ENCODE data around the gene SLC66A1. TPM values are rescaled to one million over a fixed set of nuclear protein-coding genes. Genes with fewer than 3 reads are reported as not detected.
"Not testable (repeated sequence)": the region's sequence is repeated elsewhere in the genome, so short reads cannot be mapped to it uniquely, and the experiment has no call there.

Gene SLC66A1
- total RNA-seq, 1 donor from 2014 or later: 4.8 TPM

- H3K36me3 Mint-ChIP-seq; H3K27me3 ChIP-seq; H3K36me3 ChIP-seq; H3K4me3 ChIP-seq; H3K4me1 Mint-ChIP-seq; H2AFZ ChIP-seq (replicated peaks); H3K27ac Mint-ChIP-seq; H3K27me3 Mint-ChIP-seq (ENCODE audit: insufficient read depth, low read depth); H4K20me1 ChIP-seq (ENCODE audit: low read depth); H3K27ac ChIP-seq; H3K9ac ChIP-seq; H3K9me3 ChIP-seq (ENCODE audit: low read depth); H3K9me3 Mint-ChIP-seq; H3K79me2 ChIP-seq (ENCODE audit: low read depth); H3K4me2 ChIP-seq; H3K4me1 ChIP-seq; H3K4me3 Mint-ChIP-seq; H3F3A ChIP-seq (ENCODE audit: low read depth): not testable (repeated sequence)
- peak; percentile 42 for TF ChIP-seq CTCF (IDR thresholded peaks at IDR 0.05)
- DNase-seq (ENCODE audit: low spot score): peak; percentile 26
These were observed 42.4 kb upstream of the SLC66A1 start for GRCh38 chr1:19269427-19270342.

GRCh38 chr1:19270343-19270730 lies 41.8 kb upstream of the SLC66A1 start:
- not testable (repeated sequence) for H3K4me1 ChIP-seq; DNase-seq (ENCODE audit: low spot score); H3F3A ChIP-seq (ENCODE audit: low read depth); H3K36me3 ChIP-seq; H3K36me3 Mint-ChIP-seq; H3K4me2 ChIP-seq; H3K9me3 ChIP-seq (ENCODE audit: low read depth); H3K4me3 Mint-ChIP-seq; H3K27ac Mint-ChIP-seq; H2AFZ ChIP-seq (replicated peaks); H4K20me1 ChIP-seq (ENCODE audit: low read depth); H3K27me3 Mint-ChIP-seq (ENCODE audit: insufficient read depth, low read depth); H3K27me3 ChIP-seq; H3K4me3 ChIP-seq; H3K27ac ChIP-seq; H3K9ac ChIP-seq; H3K9me3 Mint-ChIP-seq; H3K4me1 Mint-ChIP-seq; H3K79me2 ChIP-seq (ENCODE audit: low read depth)

GRCh38 chr1:19272064-19272463 lies 40.1 kb upstream of the SLC66A1 start:
- no peaks in the 10 kb centered on the region for H3K4me1 ChIP-seq
- H3F3A ChIP-seq (ENCODE audit: low read depth): no peaks in the 10 kb centered on the region
- H3K9me3 ChIP-seq (ENCODE audit: low read depth): no peaks in the 10 kb centered on the region
- no peaks in the 10 kb centered on the region for H3K9me3 Mint-ChIP-seq
- H3K4me3 ChIP-seq: no peak overlapping the region
- no peaks in the 10 kb centered on the region for H4K20me1 ChIP-seq (ENCODE audit: low read depth)
- no peaks in the 10 kb centered on the region for H3K36me3 ChIP-seq
- H3K4me2 ChIP-seq: no peak overlapping the region
- no peak overlapping the region for H3K27ac ChIP-seq
- no peak overlapping the region for H3K4me3 Mint-ChIP-seq
- H3K9ac ChIP-seq: no peak overlapping the region
- TF ChIP-seq EZH2phosphoT487 (IDR thresholded peaks at IDR 0.05): no peak
- no peak for TF ChIP-seq EZH2 (IDR thresholded peaks at IDR 0.05)
- no peak for TF ChIP-seq CTCF (IDR thresholded peaks at IDR 0.05)
- no peak overlapping the region for H2AFZ ChIP-seq (replicated peaks)
- H3K27ac Mint-ChIP-seq: no peak overlapping the region
- H3K27me3 ChIP-seq: no peaks in the 10 kb centered on the region
- H3K79me2 ChIP-seq (ENCODE audit: low read depth): no peaks in the 10 kb centered on the region
- DNase-seq (ENCODE audit: low spot score): no peak
- H3K4me1 Mint-ChIP-seq: no peaks in the 10 kb centered on the region
- no peaks in the 10 kb centered on the region for H3K27me3 Mint-ChIP-seq (ENCODE audit: insufficient read depth, low read depth)
- peaks cover 2% of the 10 kb centered on the region for H3K36me3 Mint-ChIP-seq

- Histone ChIP-seq H3K27me3 (no peaks in the 10 kb centered on the region), H3K27ac (no peak overlapping the region), H3K4me3 (no peak overlapping the region), H3K4me2 (no peak overlapping the region), H4K20me1 (ENCODE audit: low read depth) (no peaks in the 10 kb centered on the region), H3K36me3 (no peaks in the 10 kb centered on the region), H3K4me1 (no peaks in the 10 kb centered on the region), H3K9me3 (ENCODE audit: low read depth) (no peaks in the 10 kb centered on the region), H3K9ac (no peak overlapping the region), H3F3A (ENCODE audit: low read depth) (no peaks in the 10 kb centered on the region), H2AFZ (replicated peaks) (no peak overlapping the region), H3K79me2 (ENCODE audit: low read depth) (no peaks in the 10 kb centered on the region)
- no peak overlapping the region for H3K4me3 Mint-ChIP-seq
- H3K27ac Mint-ChIP-seq: no peak overlapping the region
- H3K4me1 Mint-ChIP-seq: no peaks in the 10 kb centered on the region
- TF ChIP-seq CTCF (IDR thresholded peaks at IDR 0.05): no peak
- TF ChIP-seq EZH2 (IDR thresholded peaks at IDR 0.05): no peak
- no peak for TF ChIP-seq EZH2phosphoT487 (IDR thresholded peaks at IDR 0.05)
- no peaks in the 10 kb centered on the region for H3K27me3 Mint-ChIP-seq (ENCODE audit: insufficient read depth, low read depth)
- no peak for DNase-seq (ENCODE audit: low spot score)
- H3K36me3 Mint-ChIP-seq: peaks cover 2% of the 10 kb centered on the region
- H3K9me3 Mint-ChIP-seq: no peaks in the 10 kb centered on the region
These were observed 38.9 kb upstream of the SLC66A1 start for GRCh38 chr1:19273106-19273843.

- H3K27ac ChIP-seq; H3K27ac Mint-ChIP-seq; DNase-seq (ENCODE audit: low spot score); H3K9me3 Mint-ChIP-seq; H2AFZ ChIP-seq (replicated peaks); H3K79me2 ChIP-seq (ENCODE audit: low read depth); H3K27me3 ChIP-seq; H4K20me1 ChIP-seq (ENCODE audit: low read depth); H3K36me3 ChIP-seq; H3K4me3 ChIP-seq; H3K9ac ChIP-seq; H3K9me3 ChIP-seq (ENCODE audit: low read depth); H3K36me3 Mint-ChIP-seq; H3F3A ChIP-seq (ENCODE audit: low read depth); H3K27me3 Mint-ChIP-seq (ENCODE audit: insufficient read depth, low read depth); H3K4me2 ChIP-seq; H3K4me1 Mint-ChIP-seq; H3K4me1 ChIP-seq; H3K4me3 Mint-ChIP-seq: not testable (repeated sequence)
These were observed 38.1 kb upstream of the SLC66A1 start for GRCh38 chr1:19273844-19274531.
